H9 (cell line): ENCODE results near the gene TCTN2. TPM values are rescaled to one million over a fixed set of nuclear protein-coding genes. Genes with fewer than 3 reads are reported as not detected.

Source experiments
- DNase-seq: peaks from one replicate; pipeline ENCODE4 v3.0.0-alpha.2; 2017
- H2AFZ ChIP-seq: one replicate; pipeline ENCODE4 v1.6.1; 2013; ENCODE audit warnings: mild to moderate bottlenecking, low read length, control low read depth, moderate library complexity
- H2AK5ac ChIP-seq: 2 replicates; pipeline ENCODE4 v1.6.1; 2013; ENCODE audit warnings: low read length, control low read depth, mixed read lengths; ENCODE audit not compliant: insufficient read length
- H2BK120ac ChIP-seq: one replicate; pipeline ENCODE4 v1.6.1; 2013; ENCODE audit warnings: low read depth, mild to moderate bottlenecking, low read length, control low read depth, inconsistent platforms; ENCODE audit not compliant: poor library complexity, severe bottlenecking
- H2BK12ac ChIP-seq: 2 replicates; pipeline ENCODE4 v1.6.1; 2013; ENCODE audit warnings: low read length, control low read depth, mixed read lengths, low read depth; ENCODE audit not compliant: insufficient read length
- H2BK15ac ChIP-seq: 2 replicates; pipeline ENCODE4 v1.6.1; 2013; ENCODE audit warnings: low read depth, low read length, control low read depth
- H2BK20ac ChIP-seq: one replicate; pipeline ENCODE4 v1.6.1; 2013; ENCODE audit warnings: low read depth, mild to moderate bottlenecking, low read length, control low read depth, inconsistent platforms; ENCODE audit not compliant: poor library complexity, severe bottlenecking
- H2BK5ac ChIP-seq: 2 replicates; pipeline ENCODE4 v1.6.1; 2013; ENCODE audit warnings: low read length, control low read depth, mixed read lengths; ENCODE audit not compliant: insufficient read length
- H3K14ac ChIP-seq: 2 replicates; pipeline ENCODE4 v1.6.1; 2013; ENCODE audit warnings: low read length, control low read depth; ENCODE audit not compliant: insufficient read depth
- H3K18ac ChIP-seq: 2 replicates; pipeline ENCODE4 v1.6.1; 2013; ENCODE audit warnings: low read depth, mild to moderate bottlenecking, mixed read lengths, low read length, control low read depth; ENCODE audit not compliant: insufficient read length
- H3K23ac ChIP-seq: 2 replicates; pipeline ENCODE4 v1.6.1; 2013; ENCODE audit warnings: low read length, control low read depth, mixed read lengths, low read depth; ENCODE audit not compliant: insufficient read length
- H3K23me2 ChIP-seq: 2 replicates; pipeline ENCODE4 v1.6.1; 2013; ENCODE audit warnings: low read depth, mild to moderate bottlenecking, mixed read lengths, low read length, control low read depth; ENCODE audit not compliant: insufficient read length, poor library complexity, severe bottlenecking
- H3K27ac ChIP-seq: 2 replicates; pipeline ENCODE4 v1.5.1; 2013; ENCODE audit warnings: low read length, control low read depth, mixed read lengths, low read depth; ENCODE audit not compliant: insufficient read length
- H3K27me3 ChIP-seq: 2 replicates; pipeline ENCODE4 v1.6.1; 2013; ENCODE audit warnings: low read length, control low read depth, inconsistent platforms; ENCODE audit not compliant: insufficient read depth
- H3K4ac ChIP-seq: 2 replicates; pipeline ENCODE4 v1.6.1; 2013; ENCODE audit warnings: low read depth, mild to moderate bottlenecking, control low read depth, inconsistent platforms, low read length, moderate library complexity
- H3K4me1 ChIP-seq: 2 replicates; pipeline ENCODE4 v1.6.1; 2013; ENCODE audit warnings: low read length, control low read depth, inconsistent platforms; ENCODE audit not compliant: insufficient read depth
- H3K4me2 ChIP-seq: 2 replicates; pipeline ENCODE4 v1.6.1; 2013; ENCODE audit warnings: low read length, control low read depth, mixed read lengths; ENCODE audit not compliant: insufficient read length, insufficient read depth
- H3K56ac ChIP-seq: 2 replicates; pipeline ENCODE4 v1.6.1; 2013; ENCODE audit warnings: low read depth, mild to moderate bottlenecking, mixed read lengths, low read length, control low read depth; ENCODE audit not compliant: insufficient read length
- H3K79me1 ChIP-seq: 2 replicates; pipeline ENCODE4 v1.6.1; 2013; ENCODE audit warnings: low read depth, mild to moderate bottlenecking, moderate library complexity, low read length, control low read depth, inconsistent platforms; ENCODE audit not compliant: insufficient read depth, poor library complexity, severe bottlenecking
- H3K79me2 ChIP-seq: 2 replicates; pipeline ENCODE4 v1.6.1; 2013; ENCODE audit warnings: low read length, control low read depth, inconsistent platforms; ENCODE audit not compliant: insufficient read depth
- H3K9ac ChIP-seq: 2 replicates; pipeline ENCODE4 v1.6.1; 2013; ENCODE audit warnings: low read length, control low read depth, mixed read lengths; ENCODE audit not compliant: insufficient read length; ENCODE audit errors: extremely low read depth
- H3K9me3 ChIP-seq: one replicate; pipeline ENCODE4 v1.6.1; 2013; ENCODE audit warnings: low read depth, low read length, inconsistent platforms; ENCODE audit not compliant: control insufficient read depth
- H3T11ph ChIP-seq: one replicate; pipeline ENCODE4 v1.6.1; 2013; ENCODE audit warnings: mild to moderate bottlenecking, low read length, control low read depth, inconsistent platforms
- H4K20me1 ChIP-seq: one replicate; pipeline ENCODE4 v1.6.1; 2013; ENCODE audit not compliant: control insufficient read depth, insufficient read length, insufficient read depth
- H4K5ac ChIP-seq: 2 replicates; pipeline ENCODE4 v1.6.1; 2013; ENCODE audit warnings: low read depth, mild to moderate bottlenecking, mixed read lengths, low read length, control low read depth; ENCODE audit not compliant: insufficient read length
- H4K8ac ChIP-seq: replicated peaks from 2 replicates; pipeline ENCODE4 v1.6.1; 2013; ENCODE audit warnings: low read length, control low read depth, mixed read lengths, low read depth; ENCODE audit not compliant: insufficient read length
- H4K91ac ChIP-seq: 2 replicates; pipeline ENCODE4 v1.6.1; 2013; ENCODE audit warnings: low read depth, mild to moderate bottlenecking, moderate library complexity, mixed read lengths, low read length, control low read depth; ENCODE audit not compliant: insufficient read length
- H3K27ac Mint-ChIP-seq, 3 experiments: 2 replicates in 2 of 3; 3 replicates in 1 of 3; pipeline ENCODE4 v1.8.0; 2020 to 2021; ENCODE audit warnings: mixed read lengths in 3 of 3, mild to moderate bottlenecking in 1 of 3, moderate library complexity in 1 of 3
- H3K27me3 Mint-ChIP-seq: 2 replicates; pipeline ENCODE4 v1.8.0; 2021; ENCODE audit warnings: low read depth, mild to moderate bottlenecking, moderate library complexity, mixed read lengths
- H3K36me3 Mint-ChIP-seq, 3 experiments: 2 replicates in 2 of 3; 3 replicates in 1 of 3; pipeline ENCODE4 v1.8.0; 2020 to 2021; ENCODE audit warnings: low read depth in 3 of 3, mixed read lengths in 3 of 3; ENCODE audit not compliant: insufficient read depth in 1 of 3
- H3K4me1 Mint-ChIP-seq, 2 experiments: 2 replicates each; pipeline ENCODE4 v1.8.0; 2020; ENCODE audit warnings: mixed read lengths in 2 of 2
- H3K4me3 Mint-ChIP-seq, 2 experiments: 2 replicates in 1 of 2; 3 replicates in 1 of 2; pipeline ENCODE4 v1.8.0; 2020 to 2021; ENCODE audit warnings: mild to moderate bottlenecking in 2 of 2, mixed read lengths in 2 of 2, moderate library complexity in 1 of 2
- H3K9me3 Mint-ChIP-seq, 2 experiments: 2 replicates in 1 of 2; 3 replicates in 1 of 2; pipeline ENCODE4 v1.8.0; 2020; ENCODE audit warnings: mild to moderate bottlenecking in 2 of 2, mixed read lengths in 2 of 2, moderate library complexity in 1 of 2
- WGBS: extraction: QIAGEN DNeasy Blood & Tissue Kit; methylation state at CpG from one replicate; pipeline ENCODE4 v1.1.7; 2013; ENCODE audit warnings: missing lambda C conversion rate, low lambda C conversion rate, mixed read lengths; ENCODE audit not compliant: insufficient read length; ENCODE audit errors: extremely low coverage; 5-methylcytosine and 5-hydroxymethylcytosine counted together
- total RNA-seq: library from RNA; stranded (reverse); gene quantifications from 2 replicates; pipeline ENCODE4 v1.2.1, GENCODE V29; 2021
- TF ChIP-seq, protein P1 (sequence below): fragments of 200-600 bp; sonication (generic); conservative IDR thresholded peaks from 3 replicates; pipeline ENCODE4 v1.8.0; 2021; ENCODE audit warnings: antibody characterized with exemption, mild to moderate bottlenecking

TCTN2 gene
- total RNA-seq, 1 experiment from 2014 or later, result 7.4 TPM

DNA sequence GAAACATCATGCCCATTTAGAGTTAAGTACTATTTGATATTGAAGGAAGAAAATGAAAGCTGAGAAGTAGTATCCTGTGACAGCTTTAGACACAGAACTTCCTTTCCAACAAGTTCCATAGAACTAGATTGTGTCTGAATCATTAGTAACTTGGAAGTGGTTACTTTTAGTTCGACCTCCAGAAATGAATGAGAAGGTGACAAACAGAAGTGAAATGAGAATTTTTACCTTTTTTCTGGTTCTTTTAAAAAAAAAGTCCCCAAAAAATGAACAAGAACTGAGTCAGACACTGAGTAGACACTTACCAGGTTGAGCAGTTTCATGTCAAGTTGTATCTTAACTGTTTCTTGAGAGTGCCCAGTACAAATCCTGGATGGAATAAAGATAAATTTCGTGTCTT lies 44.3 kb downstream of the TCTN2 start:
- H3K4me1 ChIP-seq, result peaks cover 4% of the 10 kb centered on the region; the same call in 1 of the 2 replicates
- Mint-ChIP-seq H3K9me3 (no peaks in the 10 kb centered on the region), H3K4me1 (peaks cover 15 to 16% of the 10 kb centered on the region in 2 experiments), H3K4me3 (no peak overlapping the region), H3K27ac (no peak overlapping the region), H3K27me3 (peaks cover 6% of the 10 kb centered on the region; the same call in 1 of the 2 replicates), H3K36me3 (peaks cover 2 to 12% (median 10%) of the 10 kb centered on the region in 3 experiments; a peak in 6 of 7 replicates)
- H4K5ac ChIP-seq, result no peak overlapping the region
- peaks cover 5% of the 10 kb centered on the region for H3K23me2 ChIP-seq
- H3K9ac ChIP-seq, result no peak overlapping the region
- H3T11ph ChIP-seq, result no peak overlapping the region
- no peak overlapping the region for H2AFZ ChIP-seq
- no peak overlapping the region for H2BK15ac ChIP-seq
- H2BK20ac ChIP-seq, result no peak overlapping the region
- no peaks in the 10 kb centered on the region for H3K9me3 ChIP-seq
- H2BK120ac ChIP-seq, result no peak overlapping the region
- no peak overlapping the region for H3K56ac ChIP-seq
- no peak overlapping the region for H2AK5ac ChIP-seq
- no peak overlapping the region for H3K27ac ChIP-seq
- H4K20me1 ChIP-seq, result no peaks in the 10 kb centered on the region
- no peaks in the 10 kb centered on the region for H3K79me1 ChIP-seq
- H3K14ac ChIP-seq, result no peak overlapping the region
- peaks cover 16% of the 10 kb centered on the region; the same call in 1 of the 2 replicates for H3K79me2 ChIP-seq
- no CpG with 5 or more reads among the region's 2 CpGs for WGBS
- no peak for DNase-seq
- H2BK12ac ChIP-seq, result no peak overlapping the region
- no peak overlapping the region for H3K4ac ChIP-seq
- H3K23ac ChIP-seq, result no peak overlapping the region
- no peaks in the 10 kb centered on the region for H3K27me3 ChIP-seq
- TF ChIP-seq, protein P1, sequence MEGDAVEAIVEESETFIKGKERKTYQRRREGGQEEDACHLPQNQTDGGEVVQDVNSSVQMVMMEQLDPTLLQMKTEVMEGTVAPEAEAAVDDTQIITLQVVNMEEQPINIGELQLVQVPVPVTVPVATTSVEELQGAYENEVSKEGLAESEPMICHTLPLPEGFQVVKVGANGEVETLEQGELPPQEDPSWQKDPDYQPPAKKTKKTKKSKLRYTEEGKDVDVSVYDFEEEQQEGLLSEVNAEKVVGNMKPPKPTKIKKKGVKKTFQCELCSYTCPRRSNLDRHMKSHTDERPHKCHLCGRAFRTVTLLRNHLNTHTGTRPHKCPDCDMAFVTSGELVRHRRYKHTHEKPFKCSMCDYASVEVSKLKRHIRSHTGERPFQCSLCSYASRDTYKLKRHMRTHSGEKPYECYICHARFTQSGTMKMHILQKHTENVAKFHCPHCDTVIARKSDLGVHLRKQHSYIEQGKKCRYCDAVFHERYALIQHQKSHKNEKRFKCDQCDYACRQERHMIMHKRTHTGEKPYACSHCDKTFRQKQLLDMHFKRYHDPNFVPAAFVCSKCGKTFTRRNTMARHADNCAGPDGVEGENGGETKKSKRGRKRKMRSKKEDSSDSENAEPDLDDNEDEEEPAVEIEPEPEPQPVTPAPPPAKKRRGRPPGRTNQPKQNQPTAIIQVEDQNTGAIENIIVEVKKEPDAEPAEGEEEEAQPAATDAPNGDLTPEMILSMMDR, result no peak
- no peak overlapping the region for H4K8ac ChIP-seq
- no peak overlapping the region for H3K4me2 ChIP-seq
- no peak overlapping the region for H3K18ac ChIP-seq
- H2BK5ac ChIP-seq, result no peak overlapping the region
- H4K91ac ChIP-seq, result no peak overlapping the region
